ENCODE measurements around the gene ZC3H18. TPM values are rescaled to one million over a fixed set of nuclear protein-coding genes. Genes with fewer than 3 reads are reported as not detected.

ZC3H18 gene
- total RNA-seq, 1 donor from 2014 or later, result 49.2 TPM

DNA sequence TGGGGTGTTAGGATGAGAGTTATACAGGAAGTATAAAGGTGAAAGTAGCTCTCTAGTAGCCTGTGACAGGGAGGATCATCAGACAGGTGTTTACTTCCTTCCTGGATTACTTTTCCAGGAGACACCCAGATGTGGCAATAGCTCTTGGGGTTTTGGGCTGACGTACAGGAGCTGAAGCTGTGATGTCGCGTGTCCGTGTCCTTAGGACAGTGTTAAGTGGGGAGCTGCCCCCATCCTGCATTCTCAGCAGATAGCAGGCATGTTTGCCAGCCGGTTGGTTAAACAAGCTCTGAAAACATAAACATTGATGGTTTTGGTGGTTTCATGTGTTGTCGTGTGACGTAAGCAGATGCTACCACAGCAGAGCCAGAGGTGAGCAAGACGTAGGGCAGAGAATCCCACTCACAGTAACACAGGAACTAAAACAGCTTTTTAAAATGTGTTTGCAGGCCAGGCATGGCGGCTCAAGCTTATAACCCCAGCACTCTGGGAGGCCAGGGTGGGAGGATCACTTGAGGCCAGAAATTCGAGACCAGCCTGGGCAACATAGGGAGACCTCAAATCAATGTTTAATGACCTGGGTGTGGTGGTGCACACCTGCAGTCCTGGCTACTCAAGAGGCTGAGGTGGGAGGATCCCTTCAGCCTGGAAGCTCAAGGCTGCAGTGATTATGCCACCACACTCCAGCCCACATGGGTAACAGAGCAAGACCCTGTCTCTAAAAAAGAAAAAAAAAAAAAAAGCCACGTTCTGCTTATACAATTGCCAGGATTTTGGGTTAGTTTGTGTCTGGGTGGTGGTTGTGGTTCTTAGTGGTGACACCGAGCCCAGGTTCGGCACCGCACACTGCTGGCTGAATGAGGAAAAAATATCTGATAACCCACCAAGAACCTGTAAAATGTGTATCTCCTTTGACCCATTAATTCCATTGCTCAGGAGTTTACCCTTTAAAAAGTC lies 49.9 kb downstream of the ZC3H18 start:
- peak; percentile 9 to 27 for ATAC-seq
- Histone ChIP-seq H3K9me3 (no peaks in the 10 kb centered on the region), H3K36me3 (peaks cover 81% of the 10 kb centered on the region), H3K27me3 (ENCODE audit: low read depth) (no peaks in the 10 kb centered on the region), H3K27ac (peak overlapping the region; percentile 11), H3K4me1 (peaks cover 18% of the 10 kb centered on the region), H3K4me3 (no peak overlapping the region)
- TF ChIP-seq, protein P1, sequence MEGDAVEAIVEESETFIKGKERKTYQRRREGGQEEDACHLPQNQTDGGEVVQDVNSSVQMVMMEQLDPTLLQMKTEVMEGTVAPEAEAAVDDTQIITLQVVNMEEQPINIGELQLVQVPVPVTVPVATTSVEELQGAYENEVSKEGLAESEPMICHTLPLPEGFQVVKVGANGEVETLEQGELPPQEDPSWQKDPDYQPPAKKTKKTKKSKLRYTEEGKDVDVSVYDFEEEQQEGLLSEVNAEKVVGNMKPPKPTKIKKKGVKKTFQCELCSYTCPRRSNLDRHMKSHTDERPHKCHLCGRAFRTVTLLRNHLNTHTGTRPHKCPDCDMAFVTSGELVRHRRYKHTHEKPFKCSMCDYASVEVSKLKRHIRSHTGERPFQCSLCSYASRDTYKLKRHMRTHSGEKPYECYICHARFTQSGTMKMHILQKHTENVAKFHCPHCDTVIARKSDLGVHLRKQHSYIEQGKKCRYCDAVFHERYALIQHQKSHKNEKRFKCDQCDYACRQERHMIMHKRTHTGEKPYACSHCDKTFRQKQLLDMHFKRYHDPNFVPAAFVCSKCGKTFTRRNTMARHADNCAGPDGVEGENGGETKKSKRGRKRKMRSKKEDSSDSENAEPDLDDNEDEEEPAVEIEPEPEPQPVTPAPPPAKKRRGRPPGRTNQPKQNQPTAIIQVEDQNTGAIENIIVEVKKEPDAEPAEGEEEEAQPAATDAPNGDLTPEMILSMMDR (IDR thresholded peaks at IDR 0.05), result no peak
- intact Hi-C loops (cut with DNase I), result no loop called here
- no peak for DNase-seq

- Histone ChIP-seq H3K36me3 (peaks cover 86% of the 10 kb centered on the region), H3K27ac (no peak overlapping the region), H3K9me3 (no peaks in the 10 kb centered on the region), H3K27me3 (ENCODE audit: low read depth) (no peaks in the 10 kb centered on the region), H3K4me3 (no peak overlapping the region), H3K4me1 (peaks cover 4% of the 10 kb centered on the region)
- TF ChIP-seq, protein P1 (IDR thresholded peaks at IDR 0.05), result no peak
- no peak for ATAC-seq
- intact Hi-C loops (cut with DNase I), result no loop called here
- no peak for DNase-seq
Observed at GRCh38 chr16:88622125-88622524, 51.9 kb downstream of the ZC3H18 start.

DNA sequence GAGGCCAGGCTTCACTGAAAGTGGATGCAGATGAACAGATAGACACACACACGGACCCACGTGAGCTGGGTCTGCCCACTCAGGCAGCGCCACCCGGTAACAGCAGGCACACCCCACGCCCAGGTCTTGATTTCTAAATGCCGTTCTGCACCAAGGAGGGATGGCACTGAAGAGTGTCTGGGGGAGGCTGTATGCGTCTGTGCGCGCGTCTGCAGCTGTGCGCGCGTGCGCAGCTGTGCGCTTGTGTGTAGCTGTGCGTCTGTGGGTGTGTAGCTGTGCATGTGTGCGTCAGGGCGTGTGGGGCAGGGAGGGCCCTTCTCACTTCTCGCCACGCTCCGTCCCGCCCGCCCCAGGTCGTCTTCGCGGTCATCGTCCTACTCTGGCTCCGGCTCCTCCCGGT lies 52.7 kb downstream of the ZC3H18 start:
- TF ChIP-seq, protein P1 (IDR thresholded peaks at IDR 0.05), result no peak
- no peak overlapping the region for H3K4me3 ChIP-seq
- peaks cover 86% of the 10 kb centered on the region for H3K36me3 ChIP-seq
- no peak overlapping the region for H3K27ac ChIP-seq
- ATAC-seq, result no peak
- no peaks in the 10 kb centered on the region for H3K9me3 ChIP-seq
- intact Hi-C loops (cut with DNase I), result no loop called here
- DNase-seq, result no peak
- no peaks in the 10 kb centered on the region for H3K27me3 ChIP-seq (ENCODE audit: low read depth)
- no peaks in the 10 kb centered on the region for H3K4me1 ChIP-seq

GRCh38 chr16:88623858-88624257 lies 53.7 kb downstream of the ZC3H18 start:
- H3K27ac ChIP-seq, result no peak overlapping the region
- H3K27me3 ChIP-seq (ENCODE audit: low read depth), result no peaks in the 10 kb centered on the region
- TF ChIP-seq, protein P1 (IDR thresholded peaks at IDR 0.05), result no peak
- intact Hi-C loops (cut with DNase I), result no loop called here
- H3K9me3 ChIP-seq, result no peaks in the 10 kb centered on the region
- DNase-seq (no peak), ATAC-seq (no peak)
- H3K4me1 ChIP-seq, result no peaks in the 10 kb centered on the region
- peaks cover 86% of the 10 kb centered on the region for H3K36me3 ChIP-seq
- H3K4me3 ChIP-seq, result no peak overlapping the region

GRCh38 chr16:88624481-88624880 lies 54.3 kb downstream of the ZC3H18 start:
- ATAC-seq (no peak), DNase-seq (no peak)
- Histone ChIP-seq H3K4me3 (no peak overlapping the region), H3K36me3 (peaks cover 86% of the 10 kb centered on the region), H3K9me3 (no peaks in the 10 kb centered on the region), H3K27me3 (ENCODE audit: low read depth) (no peaks in the 10 kb centered on the region), H3K27ac (no peak overlapping the region), H3K4me1 (no peaks in the 10 kb centered on the region)
- intact Hi-C loops (cut with DNase I), result no loop called here
- TF ChIP-seq, protein P1 (IDR thresholded peaks at IDR 0.05), result no peak

All from lower lobe of right lung (tissue), 2 donors.